Measurements from ENCODE around the gene CAPN15.

GRCh38 chr16:489606-490005 is 37.9 kb upstream of the CAPN15 start:
- TF ChIP-seq EZH2phosphoT487 (IDR thresholded peaks at IDR 0.05; ENCODE audit: insufficient read depth, low read depth) (no peak), EZH2 (IDR thresholded peaks at IDR 0.05; ENCODE audit: insufficient read depth, poor library complexity, severe bottlenecking) (no peak)
